H1 (cell line): ENCODE data around the gene THUMPD3. TPM values are rescaled to one million over a fixed set of nuclear protein-coding genes. Genes with fewer than 3 reads are reported as not detected.
A peak's percentile ranks its signal among the peaks of the same experiment; 100 is the strongest.

Experiments used
- ATF3 ChIP-seq: IDR thresholded peaks from 2 replicates; pipeline ENCODE4 v1.6.1; 2011; ENCODE audit warnings: low read depth, mild to moderate bottlenecking, low read length; ENCODE audit not compliant: insufficient read depth
- CHD1 ChIP-seq: IDR thresholded peaks from 2 replicates; pipeline ENCODE4 v1.6.1; 2012; ENCODE audit warnings: low read depth, low read length, improper control_type of control experiment
- CHD7 ChIP-seq: fragments of 300-600 bp; sonication (generic); IDR thresholded peaks from 2 replicates; pipeline ENCODE4 v1.7.1; 2012; ENCODE audit warnings: low read length, moderate library complexity, mild to moderate bottlenecking, inconsistent platforms; ENCODE audit not compliant: insufficient replicate concordance
- E2F6 ChIP-seq: IDR thresholded peaks from 2 replicates; pipeline ENCODE4 v1.6.1; 2012; ENCODE audit warnings: inconsistent platforms
- EGR1 ChIP-seq: IDR thresholded peaks from 2 replicates; pipeline ENCODE4 v1.6.1; 2011; ENCODE audit warnings: low read depth, low read length, borderline replicate concordance
- EZH2 ChIP-seq: fragments of 200-600 bp; sonication (generic); IDR thresholded peaks from 2 replicates; pipeline ENCODE4 v1.7.1; 2012; ENCODE audit warnings: low read depth, mild to moderate bottlenecking, moderate library complexity, low read length, inconsistent platforms; ENCODE audit not compliant: severe bottlenecking
- NANOG ChIP-seq: IDR thresholded peaks from 2 replicates; pipeline ENCODE4 v1.6.1; 2011; ENCODE audit warnings: low read length, low read depth, mild to moderate bottlenecking, inconsistent platforms; ENCODE audit not compliant: insufficient read depth, poor library complexity, severe bottlenecking
- POLR2AphosphoS5 ChIP-seq: IDR thresholded peaks from 2 replicates; pipeline ENCODE4 v1.6.1; 2011; ENCODE audit warnings: low read depth, low read length
- polyA plus RNA-seq, 7 experiments: library from polyadenylated mRNA; depleted of rRNA in 3 of 7; stranded (reverse) in 5 of 7; unstranded in 2 of 7; fragments of >200 nt in 5 of 7; fragments of 200-250 nt in 2 of 7; gene quantifications; 1 replicate in 5 of 7; 2 replicates in 1 of 7; 4 replicates in 1 of 7; pipeline versions ENCODE4 v1.2.1 to v1.2.3, GENCODE V29; 2011 to 2013; ENCODE audit warnings: missing spikeins in 2 of 7, mixed read lengths in 2 of 7
- total RNA-seq: library from RNA; stranded (reverse); fragmentation: NEBNext Ultra II Directional; extraction: Animal tissue kit (Norgen Biotek cat#: 25700); gene quantifications from 2 replicates; pipeline ENCODE4 v1.2.1, GENCODE V29; 2021

THUMPD3 gene
- total and polyA plus RNA-seq, 2 of the 8 experiments (the other 6 are each of a cell fraction or from before 2014, with no cell fraction given), result 26.7 to 68.9 TPM

GRCh38 chr3:9388562-9389272 is 25.9 kb downstream of the THUMPD3 start (continued):
- no peak for TF ChIP-seq CHD7
- TF ChIP-seq ATF3, result no peak
- no peak for TF ChIP-seq NANOG
- no peak for TF ChIP-seq EZH2
- peak; percentile 66 for TF ChIP-seq POLR2AphosphoS5
- no peak for TF ChIP-seq EGR1
- no peak for TF ChIP-seq E2F6
- no peak for TF ChIP-seq CHD1
